ENCODE measurements around the gene LAG3. TPM values are rescaled to one million over a fixed set of nuclear protein-coding genes. Genes with fewer than 3 reads are reported as not detected.

The LAG3 gene
- total RNA-seq = 0.16 and 0.61 TPM in 2 replicates

DNA sequence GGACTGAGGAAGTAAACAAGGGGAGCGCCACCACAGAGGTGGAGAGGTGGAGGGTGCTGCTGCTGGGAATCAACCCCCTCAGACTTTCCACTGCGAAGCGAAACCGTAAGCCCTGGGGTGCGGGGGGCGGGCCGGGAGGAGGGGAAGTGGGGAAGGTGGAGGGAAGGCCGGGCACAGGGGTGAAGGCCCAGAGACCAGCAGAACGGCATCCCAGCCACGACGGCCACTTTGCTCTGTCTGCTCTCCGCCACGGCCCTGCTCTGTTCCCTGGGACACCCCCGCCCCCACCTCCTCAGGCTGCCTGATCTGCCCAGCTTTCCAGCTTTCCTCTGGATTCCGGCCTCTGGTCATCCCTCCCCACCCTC lies at the start of gene LAG3:
Gene LAG3 (plus strand): TSS at position 190 of the 365 bp plus-strand sequence. CDS start 333 bp downstream, outside the sequence.

DNA sequence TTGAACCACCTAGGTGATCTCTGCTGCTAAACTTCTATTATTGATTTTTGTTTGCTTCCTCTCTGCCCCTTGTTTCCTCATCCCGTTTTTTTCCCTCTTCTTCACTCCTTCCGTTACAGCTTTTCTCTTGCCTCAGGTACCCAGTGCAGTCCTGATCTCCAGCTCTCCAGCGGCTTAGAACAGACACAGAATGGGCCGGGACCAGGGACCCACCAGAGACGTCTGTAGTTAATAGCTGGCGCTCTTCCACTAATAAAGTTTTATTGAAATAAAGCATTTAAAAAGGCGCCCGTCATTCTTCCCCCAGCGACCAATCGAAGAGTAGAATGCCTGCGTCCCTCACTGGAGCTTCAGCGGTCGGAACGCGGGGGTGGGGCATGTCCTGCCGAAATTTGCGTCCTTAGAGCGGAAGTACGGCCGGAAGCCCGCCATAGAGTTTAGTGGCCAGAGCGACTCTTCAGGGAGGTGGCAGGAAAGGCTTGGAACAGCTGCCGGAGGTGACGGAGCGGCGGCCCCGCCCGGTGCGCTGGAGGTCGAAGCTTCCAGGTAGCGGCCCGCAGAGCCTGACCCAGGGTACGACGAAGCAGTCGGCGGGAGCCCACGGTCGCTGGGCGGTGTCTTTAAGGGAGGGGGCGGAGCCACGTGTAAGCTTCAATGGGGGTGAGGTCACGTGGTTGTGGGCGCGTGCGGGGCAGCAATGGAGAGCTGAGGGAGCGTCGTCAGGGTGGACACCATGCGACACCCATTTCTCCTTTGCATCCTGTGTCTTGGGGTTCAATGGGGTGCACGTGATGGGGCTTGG lies 48.5 kb upstream of the LAG3 start, which contains the start of gene COPS7A:
Gene COPS7A (plus strand): TSS at position 440 of the 802 bp plus-strand sequence. CDS start 611 bp downstream, outside the sequence.

DNA sequence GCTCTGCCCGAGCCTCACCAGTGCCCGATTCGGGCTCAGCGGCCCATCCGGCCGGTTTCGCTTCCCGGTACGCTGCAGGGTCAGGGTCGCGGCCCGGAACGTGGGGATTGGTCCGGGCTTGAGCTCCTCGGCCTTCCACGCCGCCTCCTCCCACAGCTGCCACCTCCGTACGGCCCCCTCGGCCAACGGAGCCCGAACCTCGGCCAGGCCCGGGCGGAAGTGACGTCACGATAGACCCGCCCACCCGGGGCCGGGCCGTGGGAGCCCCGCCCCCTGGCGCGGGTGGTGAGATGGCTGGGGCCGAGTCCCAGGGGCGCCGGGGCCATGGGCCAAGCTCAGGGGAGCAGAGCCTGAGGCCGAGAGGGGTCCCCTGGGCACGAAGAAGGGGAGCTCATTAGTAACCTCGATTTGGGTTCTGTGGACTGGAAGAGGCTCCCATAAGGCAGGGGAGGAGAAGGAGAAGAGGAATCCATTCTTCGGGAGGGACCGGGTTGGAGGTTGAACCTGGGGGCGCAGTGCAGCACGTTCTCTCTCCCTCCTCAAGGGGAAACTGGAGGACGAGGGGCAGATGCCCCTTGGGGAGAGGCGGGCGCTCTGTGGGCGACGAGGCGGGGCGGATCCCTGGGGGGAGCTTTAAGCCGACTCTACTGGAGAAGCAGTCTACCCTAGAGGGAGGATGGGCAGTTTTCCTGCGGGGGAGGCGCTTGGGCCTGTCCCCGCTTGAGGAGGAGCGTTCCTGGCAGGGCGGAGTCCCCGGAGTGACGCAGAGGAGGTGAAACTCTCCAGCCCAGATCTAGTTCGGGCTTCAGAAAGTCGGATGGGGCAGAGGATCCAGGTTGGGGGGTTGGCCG lies 19.2 kb upstream of the LAG3 start, which contains the start of gene MLF2:
Gene MLF2 (minus strand): TSS at position 221 of the 851 bp plus-strand sequence. CDS start 807 bp downstream, outside the sequence.

DNA sequence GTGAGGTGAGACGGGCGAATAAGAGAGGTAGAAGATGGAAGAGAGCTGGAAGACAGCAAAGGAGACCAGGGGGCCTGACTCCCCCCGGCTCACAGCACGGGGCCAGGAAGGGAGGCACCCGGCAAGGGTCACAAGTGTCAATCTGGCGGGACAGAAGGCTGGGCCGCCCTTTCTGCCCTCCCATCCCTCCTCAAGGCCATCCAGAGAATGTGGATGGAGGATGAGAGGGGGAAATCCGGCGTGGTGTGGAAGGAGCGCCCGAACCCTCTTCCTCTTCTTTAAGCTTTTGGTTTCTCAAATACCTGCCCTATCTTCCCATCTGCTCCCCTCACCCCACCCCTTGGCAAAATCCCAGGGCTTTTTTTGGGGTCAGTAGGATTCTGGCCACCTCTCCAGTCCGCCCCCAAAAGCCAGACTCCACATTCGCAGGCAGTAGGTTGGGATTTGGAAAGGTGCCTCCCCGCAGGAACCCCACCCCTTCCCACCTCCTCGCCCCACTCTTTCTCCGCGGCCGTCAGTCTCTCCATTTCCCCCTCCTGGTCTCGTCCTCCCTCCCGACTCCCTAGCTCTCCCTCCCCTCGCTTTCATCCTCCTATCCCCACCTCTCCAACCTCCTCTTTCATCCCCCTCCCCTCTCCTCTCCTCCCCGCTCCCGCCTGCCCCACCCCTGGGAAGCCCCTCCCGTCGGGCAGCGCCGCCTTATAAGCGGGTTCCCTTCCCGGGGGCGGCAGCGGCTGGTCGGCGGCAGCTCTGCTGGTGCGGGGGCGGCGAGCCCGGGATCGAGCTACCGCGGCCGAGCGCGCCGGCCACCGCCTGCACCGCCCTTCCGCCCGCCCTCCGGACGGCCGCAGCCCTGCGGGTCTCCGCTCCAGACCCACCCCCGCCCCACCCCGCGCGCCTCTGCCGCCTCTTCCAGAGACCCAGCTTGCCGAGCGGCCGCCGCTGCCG lies 6.4 kb upstream of the LAG3 start, which contains the start of gene PTMS:
Gene PTMS (plus strand): TSS at position 730 of the 948 bp plus-strand sequence. CDS start 343 bp downstream, outside the sequence.

DNA sequence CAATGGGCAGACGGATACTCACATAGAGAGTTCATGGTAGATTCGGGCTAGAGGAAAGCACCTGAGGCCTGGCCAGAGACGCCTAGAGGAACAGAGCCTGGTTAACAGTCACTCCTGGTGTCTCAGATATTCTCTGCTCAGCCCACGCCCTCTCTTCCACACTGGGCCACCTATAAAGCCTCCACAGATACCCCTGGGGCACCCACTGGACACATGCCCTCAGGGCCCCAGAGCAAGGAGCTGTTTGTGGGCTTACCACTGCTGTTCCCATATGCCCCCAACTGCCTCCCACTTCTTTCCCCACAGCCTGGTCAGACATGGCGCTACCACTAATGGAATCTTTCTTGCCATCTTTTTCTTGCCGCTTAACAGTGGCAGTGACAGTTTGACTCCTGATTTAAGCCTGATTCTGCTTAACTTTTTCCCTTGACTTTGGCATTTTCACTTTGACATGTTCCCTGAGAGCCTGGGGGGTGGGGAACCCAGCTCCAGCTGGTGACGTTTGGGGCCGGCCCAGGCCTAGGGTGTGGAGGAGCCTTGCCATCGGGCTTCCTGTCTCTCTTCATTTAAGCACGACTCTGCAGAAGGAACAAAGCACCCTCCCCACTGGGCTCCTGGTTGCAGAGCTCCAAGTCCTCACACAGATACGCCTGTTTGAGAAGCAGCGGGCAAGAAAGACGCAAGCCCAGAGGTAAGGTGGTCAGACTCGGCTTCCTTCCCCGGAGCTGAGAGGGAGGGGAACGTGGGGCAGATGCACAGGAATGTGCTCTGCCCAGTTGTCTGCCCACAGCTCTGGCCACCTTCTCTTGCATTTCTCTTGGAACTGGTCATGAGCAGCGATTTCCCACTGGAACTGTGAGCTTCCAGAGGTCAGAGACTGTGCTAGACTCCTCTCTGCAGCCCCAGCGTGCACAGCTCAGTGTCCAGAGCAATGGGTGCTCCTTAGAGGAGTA lies 16.9 kb downstream of the LAG3 start, which contains the start of gene CD4:
Gene CD4 (plus strand): TSS at position 557 of the 953 bp plus-strand sequence. CDS start 10,611 bp downstream, outside the sequence.

DNA sequence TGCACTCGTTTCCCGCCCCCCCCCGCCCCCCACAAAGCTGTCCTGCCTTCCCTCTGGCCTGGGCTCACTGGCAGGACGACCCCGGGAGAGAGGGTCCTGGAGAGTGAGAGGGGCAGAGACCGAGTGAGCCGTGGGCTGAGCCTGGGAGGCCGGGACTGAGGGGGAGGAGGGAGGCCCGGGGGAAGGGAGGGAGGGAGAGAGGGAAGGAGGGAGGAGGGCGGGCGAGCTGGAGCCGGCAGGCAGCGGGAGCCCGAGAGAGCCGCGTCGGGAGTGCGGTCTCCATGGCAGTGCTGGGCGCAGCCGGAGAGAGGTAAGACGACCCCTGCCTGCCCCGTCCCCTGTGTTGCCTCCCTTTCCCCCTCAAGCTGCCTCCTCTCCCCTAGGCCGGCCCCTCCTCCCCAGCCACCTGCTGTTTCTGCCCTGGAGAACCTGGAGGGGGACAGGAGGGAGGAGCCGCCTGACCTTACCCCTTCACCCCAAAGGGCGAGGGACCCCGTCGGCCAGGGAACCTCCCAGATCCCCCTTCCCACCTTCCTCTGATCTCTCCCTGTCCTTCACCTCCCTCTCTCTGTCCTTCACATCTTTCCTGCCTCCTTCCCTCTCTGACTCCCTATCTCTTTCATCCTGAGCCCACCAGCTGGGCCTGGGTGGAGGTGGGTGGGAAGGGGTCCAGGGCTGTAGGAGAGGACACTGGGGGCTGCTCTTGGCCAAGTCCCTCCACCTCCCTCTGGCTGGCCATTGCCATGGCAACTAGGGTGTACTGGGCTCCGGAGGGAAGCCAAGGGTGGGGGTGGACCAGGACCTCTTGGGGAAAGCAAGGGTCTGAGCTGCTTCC lies 49.5 kb downstream of the LAG3 start, which contains the start of gene GPR162:
Gene GPR162 (plus strand): TSS at position 231 of the 835 bp plus-strand sequence. CDS start 2,078 bp downstream, outside the sequence.

Other genes starting within 250 kb of the LAG3 start
- 5,670 and 6,868 TPM in 2 replicates for gene GAPDH, start 238.0 kb upstream of the LAG3 start, total RNA-seq
- 13.8 and 16.5 TPM in 2 replicates for gene IFFO1, start 216.5 kb upstream of the LAG3 start, total RNA-seq
- 25.9 and 29.0 TPM in 2 replicates for gene NOP2, start 204.2 kb upstream of the LAG3 start, total RNA-seq
- 197 and 241 TPM in 2 replicates for gene CHD4, start 165.1 kb upstream of the LAG3 start, total RNA-seq
- 0.12 TPM in 1 of 2 replicates, not detected in the other for gene LPAR5, start 136.6 kb upstream of the LAG3 start, total RNA-seq
- 0.16 TPM in 1 of 2 replicates, not detected in the other for gene ACRBP, start 125.1 kb upstream of the LAG3 start, total RNA-seq
- 36.5 and 40.1 TPM in 2 replicates for gene ING4, start 109.4 kb upstream of the LAG3 start, total RNA-seq
- gene ZNF384, start 83.1 kb upstream of the LAG3 start, total RNA-seq = 27.1 and 30.8 TPM in 2 replicates
- 0.24 and 2.1 TPM in 2 replicates for gene PIANP, start 71.7 kb upstream of the LAG3 start, total RNA-seq
- 98.8 and 101 TPM in 2 replicates for gene COPS7A, start 48.5 kb upstream of the LAG3 start, total RNA-seq
- 171 and 183 TPM in 2 replicates for gene MLF2, start 19.4 kb upstream of the LAG3 start, total RNA-seq
- 84.2 and 108 TPM in 2 replicates for gene PTMS, start 6.2 kb upstream of the LAG3 start, total RNA-seq
- 1.7 and 3.2 TPM in 2 replicates for gene CD4, start 17.0 kb downstream of the LAG3 start, total RNA-seq
- 4.6 and 7.3 TPM in 2 replicates for gene GPR162, start 49.3 kb downstream of the LAG3 start, total RNA-seq
- gene P3H3, start 55.9 kb downstream of the LAG3 start, total RNA-seq = 72.1 and 81.9 TPM in 2 replicates
- gene GNB3, start 68.4 kb downstream of the LAG3 start, total RNA-seq = 1.9 and 5.8 TPM in 2 replicates
- gene CDCA3, start 78.8 kb downstream of the LAG3 start, total RNA-seq = 1.5 and 3.3 TPM in 2 replicates
- gene USP5, start 79.6 kb downstream of the LAG3 start, total RNA-seq = 87.1 and 94.1 TPM in 2 replicates
- gene TPI1, start 95.0 kb downstream of the LAG3 start, total RNA-seq = 504 and 543 TPM in 2 replicates
- gene SPSB2, start 100.8 kb downstream of the LAG3 start, total RNA-seq = 10.4 and 11.8 TPM in 2 replicates
- 6.9 and 8.9 TPM in 2 replicates for gene LRRC23, start 132.3 kb downstream of the LAG3 start, total RNA-seq
- 8.0 and 11.4 TPM in 2 replicates for gene ENO2, start 142.1 kb downstream of the LAG3 start, total RNA-seq
- gene ATN1, start 155.4 kb downstream of the LAG3 start, total RNA-seq = 19.8 TPM in 2 replicates
- gene RNU7-1, start 171.3 kb downstream of the LAG3 start, total RNA-seq = not detected in 2 replicates
- 65.3 and 67.2 TPM in 2 replicates for gene C12orf57, start 171.5 kb downstream of the LAG3 start, total RNA-seq
- gene PTPN6, start 178.8 kb downstream of the LAG3 start, total RNA-seq = 0.61 and 0.65 TPM in 2 replicates
- 167 and 182 TPM in 2 replicates for gene PHB2, start 198.1 kb downstream of the LAG3 start, total RNA-seq
- 21.4 and 22.2 TPM in 2 replicates for gene EMG1, start 198.4 kb downstream of the LAG3 start, total RNA-seq
- 29.2 and 33.6 TPM in 2 replicates for gene LPCAT3, start 246.0 kb downstream of the LAG3 start, total RNA-seq